Measurements from ENCODE around the gene BAK1.

DNA sequence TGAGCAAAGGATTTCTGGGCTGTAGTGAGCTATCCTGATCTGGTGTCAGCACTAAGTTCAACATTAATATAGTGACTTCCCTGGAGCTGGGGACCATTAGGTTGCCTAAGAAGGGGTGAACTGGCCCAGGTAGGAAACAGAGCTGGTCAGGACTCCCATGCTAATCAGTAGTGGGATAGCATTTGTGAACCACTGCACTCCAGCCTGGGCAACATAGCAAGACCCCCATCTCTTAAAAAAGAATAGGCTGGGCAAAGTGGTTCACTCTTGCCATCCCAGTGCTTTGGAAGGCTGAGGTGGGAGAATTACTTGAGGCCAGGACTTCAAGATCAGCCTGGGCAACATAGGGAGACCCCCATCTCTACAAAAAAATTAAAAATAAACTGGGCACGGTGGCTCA is 39.3 kb downstream of the BAK1 start:
- TF ChIP-seq POLR2AphosphoS5 (IDR thresholded peaks at IDR 0.05) (no peak), POLR2A (IDR thresholded peaks at IDR 0.05) (no peak)
- TF ChIP-seq, protein P1, sequence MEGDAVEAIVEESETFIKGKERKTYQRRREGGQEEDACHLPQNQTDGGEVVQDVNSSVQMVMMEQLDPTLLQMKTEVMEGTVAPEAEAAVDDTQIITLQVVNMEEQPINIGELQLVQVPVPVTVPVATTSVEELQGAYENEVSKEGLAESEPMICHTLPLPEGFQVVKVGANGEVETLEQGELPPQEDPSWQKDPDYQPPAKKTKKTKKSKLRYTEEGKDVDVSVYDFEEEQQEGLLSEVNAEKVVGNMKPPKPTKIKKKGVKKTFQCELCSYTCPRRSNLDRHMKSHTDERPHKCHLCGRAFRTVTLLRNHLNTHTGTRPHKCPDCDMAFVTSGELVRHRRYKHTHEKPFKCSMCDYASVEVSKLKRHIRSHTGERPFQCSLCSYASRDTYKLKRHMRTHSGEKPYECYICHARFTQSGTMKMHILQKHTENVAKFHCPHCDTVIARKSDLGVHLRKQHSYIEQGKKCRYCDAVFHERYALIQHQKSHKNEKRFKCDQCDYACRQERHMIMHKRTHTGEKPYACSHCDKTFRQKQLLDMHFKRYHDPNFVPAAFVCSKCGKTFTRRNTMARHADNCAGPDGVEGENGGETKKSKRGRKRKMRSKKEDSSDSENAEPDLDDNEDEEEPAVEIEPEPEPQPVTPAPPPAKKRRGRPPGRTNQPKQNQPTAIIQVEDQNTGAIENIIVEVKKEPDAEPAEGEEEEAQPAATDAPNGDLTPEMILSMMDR (IDR thresholded peaks at IDR 0.05): no peak

Measured in transverse colon (tissue), 4 donors.